ENCODE measurements around the gene HECW1. TPM values are rescaled to one million over a fixed set of nuclear protein-coding genes. Genes with fewer than 3 reads are reported as not detected.

The HECW1 gene
- total RNA-seq, 2 experiments from 2014 or later: not detected

DNA sequence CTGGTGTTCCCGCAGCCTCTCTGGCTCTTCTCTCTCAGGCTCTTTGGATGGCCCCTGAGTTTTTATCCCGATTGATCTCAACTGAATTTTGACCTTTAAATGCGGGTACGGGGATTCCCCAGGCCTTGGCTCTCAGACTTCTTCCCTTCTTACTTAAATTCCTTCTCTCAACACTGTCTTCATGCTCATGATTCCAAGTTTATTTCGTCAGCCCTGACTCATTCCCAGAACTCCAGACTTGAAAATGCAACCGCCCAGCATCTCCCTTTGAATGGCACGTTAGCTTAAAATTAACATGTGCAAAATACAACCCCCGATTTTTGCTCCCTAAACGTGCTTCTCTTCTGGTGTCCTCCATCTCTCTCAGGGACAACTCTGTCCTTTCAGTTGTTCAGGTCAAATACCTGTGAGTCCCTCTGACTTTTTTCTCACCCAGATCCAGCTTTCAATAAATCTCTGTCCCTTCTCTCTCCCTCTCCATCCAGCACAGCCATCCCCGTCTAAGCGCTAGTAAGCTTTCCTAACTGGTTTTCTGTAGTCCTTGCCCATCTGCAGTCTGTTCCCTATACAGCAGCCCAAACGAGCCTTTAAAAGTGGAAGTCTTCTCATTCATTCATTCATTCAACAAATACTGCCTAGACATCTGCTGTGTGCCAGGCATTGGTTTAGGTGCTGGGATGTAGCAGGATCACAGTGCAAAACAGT, 7.1 kb downstream of the HECW1 start:
- ChIA-PET CTCF (no interaction called here), POLR2A (no interaction called here)

DNA sequence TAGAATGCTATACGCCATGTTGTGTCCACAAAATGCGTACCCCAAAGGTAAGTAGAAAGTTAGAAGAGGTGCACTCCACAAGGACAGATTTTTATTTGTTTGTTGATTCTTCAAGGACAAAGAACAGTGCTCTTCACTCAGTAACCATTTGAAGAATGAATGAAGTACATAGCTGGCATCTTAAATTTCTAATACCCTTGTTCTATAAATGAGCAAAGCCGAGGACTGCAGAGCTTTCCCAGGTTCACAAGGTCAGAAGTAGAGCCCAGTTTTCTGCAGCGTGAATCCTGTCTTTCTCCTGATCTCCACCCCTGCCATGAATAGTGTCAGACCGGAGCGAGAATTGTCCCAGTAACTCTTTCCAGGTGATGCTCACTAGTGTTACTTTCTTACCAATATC, 9.5 kb downstream of the HECW1 start:
- Mint-ChIP-seq H3K36me3 (ENCODE audit: low read depth) (no peaks in the 10 kb centered on the region), H3K27ac (no peak overlapping the region), H3K4me3 (no peak overlapping the region), H3K4me1 (ENCODE audit: low read depth) (no peaks in the 10 kb centered on the region), H3K9me3 (no peaks in the 10 kb centered on the region), H3K27me3 (peaks cover 25% of the 10 kb centered on the region)
- CTCF ChIA-PET: no interaction called here
- intact Hi-C loops (cut with micrococcal nuclease): no loop called here
- DNase-seq (no peak), ATAC-seq (no peak)
- POLR2A ChIA-PET: interaction anchor here (0.6 to 1.1 kb wide), 2 partner anchors 7 to 718 kb away, joined by 3 read pairs; no protein-coding TSS in a partner anchor
- TF ChIP-seq, protein P1, sequence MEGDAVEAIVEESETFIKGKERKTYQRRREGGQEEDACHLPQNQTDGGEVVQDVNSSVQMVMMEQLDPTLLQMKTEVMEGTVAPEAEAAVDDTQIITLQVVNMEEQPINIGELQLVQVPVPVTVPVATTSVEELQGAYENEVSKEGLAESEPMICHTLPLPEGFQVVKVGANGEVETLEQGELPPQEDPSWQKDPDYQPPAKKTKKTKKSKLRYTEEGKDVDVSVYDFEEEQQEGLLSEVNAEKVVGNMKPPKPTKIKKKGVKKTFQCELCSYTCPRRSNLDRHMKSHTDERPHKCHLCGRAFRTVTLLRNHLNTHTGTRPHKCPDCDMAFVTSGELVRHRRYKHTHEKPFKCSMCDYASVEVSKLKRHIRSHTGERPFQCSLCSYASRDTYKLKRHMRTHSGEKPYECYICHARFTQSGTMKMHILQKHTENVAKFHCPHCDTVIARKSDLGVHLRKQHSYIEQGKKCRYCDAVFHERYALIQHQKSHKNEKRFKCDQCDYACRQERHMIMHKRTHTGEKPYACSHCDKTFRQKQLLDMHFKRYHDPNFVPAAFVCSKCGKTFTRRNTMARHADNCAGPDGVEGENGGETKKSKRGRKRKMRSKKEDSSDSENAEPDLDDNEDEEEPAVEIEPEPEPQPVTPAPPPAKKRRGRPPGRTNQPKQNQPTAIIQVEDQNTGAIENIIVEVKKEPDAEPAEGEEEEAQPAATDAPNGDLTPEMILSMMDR (IDR thresholded peaks at IDR 0.05): no peak

More for the DNA sequence above, 7.1 kb downstream of the HECW1 start:
- peaks cover 39% of the 10 kb centered on the region for H3K27me3 Mint-ChIP-seq
- TF ChIP-seq, protein P1 (IDR thresholded peaks at IDR 0.05): no peak
- DNase-seq: no peak
- intact Hi-C loops (cut with micrococcal nuclease): loop anchor here (10.0 kb wide), 1 partner anchor 175 kb away; no protein-coding TSS in a partner anchor
- no peak overlapping the region for H3K4me3 Mint-ChIP-seq
- H3K36me3 Mint-ChIP-seq (ENCODE audit: low read depth): no peaks in the 10 kb centered on the region
- no peak for ATAC-seq
- H3K27ac Mint-ChIP-seq: no peak overlapping the region
- H3K4me1 Mint-ChIP-seq (ENCODE audit: low read depth): no peaks in the 10 kb centered on the region
- H3K9me3 Mint-ChIP-seq: no peaks in the 10 kb centered on the region

DNA sequence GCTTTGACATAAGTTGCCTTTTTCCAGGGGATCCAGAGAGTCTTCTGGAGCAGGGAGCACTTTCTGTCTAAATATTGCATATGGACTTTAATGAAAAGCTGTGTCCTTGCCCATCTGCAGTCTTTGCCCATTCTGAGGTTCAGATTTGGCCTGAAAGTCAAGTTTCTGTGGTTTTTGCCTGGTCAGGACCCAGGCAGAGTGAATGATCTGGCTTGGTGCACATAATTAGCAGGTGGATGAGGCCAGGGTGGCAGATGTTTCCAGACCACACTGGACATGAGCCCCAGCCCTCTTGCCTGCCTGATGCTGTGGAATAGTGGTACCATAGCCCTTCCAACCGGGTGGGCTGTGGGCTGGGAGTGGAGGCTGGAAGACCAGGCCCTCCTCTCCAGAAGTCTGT, 11.0 kb downstream of the HECW1 start:
- Mint-ChIP-seq H3K27me3 (peaks cover 16% of the 10 kb centered on the region), H3K4me3 (no peak overlapping the region), H3K4me1 (ENCODE audit: low read depth) (no peaks in the 10 kb centered on the region), H3K9me3 (no peaks in the 10 kb centered on the region), H3K36me3 (ENCODE audit: low read depth) (no peaks in the 10 kb centered on the region), H3K27ac (no peak overlapping the region)
- ChIA-PET CTCF (interaction anchor here (1.8 kb wide), 1 partner anchor 16 kb away, joined by 7 read pairs; no protein-coding TSS in a partner anchor), POLR2A (no interaction called here)
- intact Hi-C loops (cut with micrococcal nuclease): no loop called here
- DNase-seq: no peak
- ATAC-seq: no peak
- TF ChIP-seq, protein P1 (IDR thresholded peaks at IDR 0.05): no peak

DNA sequence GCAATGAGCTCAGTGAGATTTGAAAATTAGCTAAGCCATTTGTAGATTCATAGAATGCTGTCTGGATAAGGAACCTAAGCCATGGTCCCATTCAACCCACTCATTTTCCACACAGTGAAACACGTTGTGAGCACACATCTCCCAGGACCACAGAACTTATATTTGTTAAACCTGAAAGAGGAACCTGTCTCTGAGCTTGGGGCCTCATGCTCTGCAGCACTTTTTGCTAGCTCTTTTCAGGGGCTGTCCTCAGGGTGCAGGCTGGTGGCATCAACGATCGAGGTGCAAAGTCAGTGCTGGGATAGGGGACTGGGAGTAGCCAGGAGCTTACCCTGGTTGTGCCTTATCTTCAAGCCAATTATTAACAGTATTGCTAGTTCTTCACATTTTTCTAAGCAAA, 11.9 kb downstream of the HECW1 start:
- CTCF ChIA-PET: interaction anchor here (1.8 kb wide), 1 partner anchor 17 kb away, joined by 7 read pairs; no protein-coding TSS in a partner anchor

DNA sequence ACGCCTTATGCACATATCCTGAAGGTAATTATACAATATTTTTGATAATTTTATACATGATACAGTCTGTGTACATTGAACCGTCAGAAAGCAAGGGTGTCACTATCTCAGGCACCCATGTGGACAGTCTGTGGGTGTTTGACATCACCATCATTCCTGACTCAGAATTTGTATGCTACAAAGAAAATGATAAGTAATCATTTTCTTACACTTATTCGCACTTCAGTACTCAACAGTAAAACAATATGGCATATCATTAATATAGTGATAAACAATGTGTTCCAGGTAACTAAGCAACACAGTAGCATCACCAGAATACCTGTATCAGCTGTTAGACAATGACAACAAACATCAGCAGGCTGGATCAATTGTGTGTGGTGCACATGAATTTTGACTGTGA, 17.9 kb downstream of the HECW1 start:
- no peak for ATAC-seq
- no peaks in the 10 kb centered on the region for H3K9me3 Mint-ChIP-seq
- no peak overlapping the region for H3K27ac Mint-ChIP-seq
- peaks cover 1% of the 10 kb centered on the region for H3K27me3 Mint-ChIP-seq
- H3K4me3 Mint-ChIP-seq: no peak overlapping the region
- POLR2A ChIA-PET: no interaction called here
- TF ChIP-seq, protein P1 (IDR thresholded peaks at IDR 0.05): no peak
- DNase-seq: no peak
- H3K36me3 Mint-ChIP-seq (ENCODE audit: low read depth): no peaks in the 10 kb centered on the region
- intact Hi-C loops (cut with micrococcal nuclease): no loop called here
- CTCF ChIA-PET: no interaction called here
- H3K4me1 Mint-ChIP-seq (ENCODE audit: low read depth): no peaks in the 10 kb centered on the region

More for the DNA sequence above, 11.9 kb downstream of the HECW1 start:
- TF ChIP-seq, protein P1 (IDR thresholded peaks at IDR 0.05): no peak
- no peaks in the 10 kb centered on the region for H3K4me1 Mint-ChIP-seq (ENCODE audit: low read depth)
- no peak for DNase-seq
- intact Hi-C loops (cut with micrococcal nuclease): no loop called here
- H3K36me3 Mint-ChIP-seq (ENCODE audit: low read depth): no peaks in the 10 kb centered on the region
- no peak overlapping the region for H3K27ac Mint-ChIP-seq
- peaks cover 16% of the 10 kb centered on the region for H3K27me3 Mint-ChIP-seq
- no peaks in the 10 kb centered on the region for H3K9me3 Mint-ChIP-seq
- no peak overlapping the region for H3K4me3 Mint-ChIP-seq
- POLR2A ChIA-PET: no interaction called here
- no peak for ATAC-seq

Measured in activated CD8-positive, alpha-beta T cell treated with anti-CD3 and anti-CD28 coated beads for 36 hours (primary cell).